ENCODE measurements around the gene SOWAHC. TPM values are rescaled to one million over a fixed set of nuclear protein-coding genes. Genes with fewer than 3 reads are reported as not detected.

Gene SOWAHC
- total RNA-seq, 2 donors from 2014 or later, result 0.45 to 1.7 TPM

GRCh38 chr2:109647636-109648035 lies 33.5 kb downstream of the SOWAHC start:
- H3K27me3 Mint-ChIP-seq, result peaks cover 17% of the 10 kb centered on the region
- H3K4me3 Mint-ChIP-seq, result no peak overlapping the region
- H3K9me3 Mint-ChIP-seq, result no peaks in the 10 kb centered on the region
- H3K36me3 Mint-ChIP-seq (ENCODE audit: low read depth), result no peaks in the 10 kb centered on the region
- no peak for ATAC-seq (replicated peaks)
- no peaks in the 10 kb centered on the region for H3K4me1 Mint-ChIP-seq
- no peak overlapping the region for H3K27ac Mint-ChIP-seq

DNA sequence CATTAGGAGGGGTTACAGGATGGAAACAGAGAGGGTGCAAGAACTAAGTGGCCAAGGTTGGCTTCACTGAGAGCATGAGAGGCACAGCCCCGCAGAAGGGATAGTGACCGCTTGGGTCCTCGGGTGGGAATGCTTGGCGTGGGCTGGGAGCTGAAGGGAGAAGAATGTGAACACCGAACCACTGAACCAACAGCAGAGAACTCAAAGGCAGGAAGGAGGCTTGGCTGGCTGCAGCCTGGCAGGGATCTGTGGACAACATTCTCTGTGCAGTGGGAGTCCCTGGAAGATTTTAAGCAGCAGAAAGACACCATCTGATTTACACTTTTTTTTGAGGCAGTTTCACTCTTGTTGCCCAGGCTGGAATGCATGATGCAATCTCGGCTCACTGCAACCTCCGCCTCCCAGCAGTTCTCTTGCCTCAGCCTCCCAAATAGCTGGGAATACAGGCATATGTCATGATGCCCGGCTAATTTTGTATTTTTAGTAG lies 33.9 kb downstream of the SOWAHC start:
- Mint-ChIP-seq H3K27me3 (peaks cover 17% of the 10 kb centered on the region), H3K4me1 (no peaks in the 10 kb centered on the region), H3K27ac (no peak overlapping the region), H3K36me3 (ENCODE audit: low read depth) (no peaks in the 10 kb centered on the region), H3K9me3 (no peaks in the 10 kb centered on the region), H3K4me3 (no peak overlapping the region)
- ATAC-seq (replicated peaks), result no peak

DNA sequence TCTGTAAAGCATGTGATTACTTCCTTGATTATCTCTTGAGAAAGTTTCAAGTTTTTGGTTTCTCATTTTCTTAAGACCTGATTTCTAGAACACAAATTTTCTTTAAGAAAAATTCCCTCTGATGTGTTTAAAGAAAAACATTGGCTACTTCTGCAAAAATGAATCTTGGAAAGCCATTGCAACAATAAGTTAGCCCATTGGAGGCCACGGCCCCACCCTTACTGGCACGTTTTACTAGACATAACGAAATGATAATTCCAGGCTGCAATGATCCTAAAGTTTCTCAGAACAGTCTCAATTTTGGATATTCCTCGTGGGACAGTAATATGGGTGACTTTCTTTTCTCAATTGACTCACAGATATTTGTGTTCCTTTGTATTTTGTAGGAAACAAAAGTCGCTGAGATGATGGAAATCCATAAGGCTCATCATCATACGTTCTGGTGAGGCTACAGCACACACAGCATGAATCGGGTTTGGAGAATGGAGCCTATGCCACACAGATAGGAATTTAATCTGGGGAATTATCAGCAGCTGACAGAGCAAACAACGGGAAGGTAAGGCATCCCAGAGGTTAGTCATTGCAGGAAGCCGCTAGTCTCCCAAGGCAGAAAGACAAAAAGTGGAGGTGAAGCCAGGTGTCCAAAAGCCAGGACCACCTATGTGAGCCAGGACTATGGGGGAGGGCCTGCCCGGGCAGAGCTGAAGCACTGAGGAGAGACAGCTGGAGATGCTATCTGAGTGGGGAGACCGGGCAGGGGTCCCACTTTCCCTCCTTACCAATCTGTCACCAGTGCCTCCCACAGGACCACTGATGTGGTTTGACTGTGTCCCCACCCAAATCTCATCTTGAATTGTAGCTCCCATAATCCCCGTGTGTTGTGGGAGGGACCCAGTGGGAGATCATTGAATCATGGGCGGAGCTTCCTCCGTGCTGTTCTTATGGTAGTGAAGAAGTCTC lies 35.9 kb downstream of the SOWAHC start:
- H3K27me3 Mint-ChIP-seq, result peaks cover 24% of the 10 kb centered on the region
- no peak overlapping the region for H3K4me3 Mint-ChIP-seq
- H3K36me3 Mint-ChIP-seq (ENCODE audit: low read depth), result no peaks in the 10 kb centered on the region
- no peaks in the 10 kb centered on the region for H3K9me3 Mint-ChIP-seq
- no peak overlapping the region for H3K27ac Mint-ChIP-seq
- no peaks in the 10 kb centered on the region for H3K4me1 Mint-ChIP-seq
- no peak for ATAC-seq (replicated peaks)

DNA sequence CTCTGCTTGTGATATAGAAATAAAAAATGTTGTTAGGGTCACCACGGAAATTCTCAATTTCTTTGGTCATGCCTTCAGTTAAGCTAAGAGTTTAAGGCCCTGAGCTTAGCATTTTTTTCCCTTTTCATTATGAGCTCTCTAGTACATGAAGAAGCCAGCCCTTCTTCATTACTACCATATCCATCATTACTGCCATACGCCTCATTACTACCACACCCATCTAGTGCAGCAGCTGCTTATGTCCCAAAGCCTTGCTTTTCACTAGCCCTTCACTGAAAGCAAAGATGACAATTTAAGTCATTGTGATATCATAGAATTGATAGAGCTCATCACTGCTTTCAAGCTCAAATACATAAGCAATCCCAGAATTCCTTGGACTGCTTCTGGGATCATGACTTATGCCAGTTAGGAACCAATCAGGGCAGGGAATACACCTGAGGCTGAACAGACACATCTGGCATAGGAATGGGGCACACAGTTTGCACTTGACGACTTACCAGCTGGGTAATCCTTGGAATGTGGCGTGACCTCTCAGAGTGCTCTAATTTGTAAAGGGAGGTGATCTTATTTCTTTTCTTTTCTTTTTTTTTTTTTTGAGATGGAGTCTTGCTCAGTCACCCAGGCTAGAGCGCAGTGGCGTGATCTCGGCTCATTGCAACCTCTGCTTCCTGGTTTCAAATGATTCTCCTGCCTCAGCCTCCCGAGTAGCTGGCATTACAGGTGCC lies 40.3 kb downstream of the SOWAHC start:
- no peaks in the 10 kb centered on the region for H3K36me3 Mint-ChIP-seq (ENCODE audit: low read depth)
- H3K27me3 Mint-ChIP-seq, result peaks cover 21% of the 10 kb centered on the region
- H3K4me1 Mint-ChIP-seq, result no peaks in the 10 kb centered on the region
- no peak overlapping the region for H3K4me3 Mint-ChIP-seq
- ATAC-seq (replicated peaks), result no peak
- no peak overlapping the region for H3K27ac Mint-ChIP-seq
- no peaks in the 10 kb centered on the region for H3K9me3 Mint-ChIP-seq

DNA sequence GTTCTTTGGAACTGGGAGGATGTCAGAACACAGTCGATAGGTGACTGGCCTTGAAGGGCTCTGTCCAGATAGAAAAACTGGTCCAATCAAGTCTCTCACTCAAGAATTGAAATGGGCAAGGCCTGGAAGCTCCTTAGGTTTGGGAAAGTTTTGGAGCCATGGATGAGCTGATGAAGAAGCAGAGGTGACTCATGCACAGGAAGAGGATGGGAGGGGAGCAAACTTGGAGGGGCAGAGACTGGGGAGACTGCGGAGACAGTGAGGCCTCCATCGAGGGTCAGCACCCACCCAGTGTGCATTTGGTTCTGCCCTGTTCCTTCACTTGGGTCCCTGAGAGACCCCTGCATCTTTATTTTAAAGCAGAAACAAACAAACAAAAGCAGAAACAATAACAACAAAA lies 41.1 kb downstream of the SOWAHC start:
- Mint-ChIP-seq H3K9me3 (no peaks in the 10 kb centered on the region), H3K36me3 (ENCODE audit: low read depth) (no peaks in the 10 kb centered on the region), H3K4me3 (no peak overlapping the region), H3K27me3 (peaks cover 16% of the 10 kb centered on the region), H3K4me1 (no peaks in the 10 kb centered on the region), H3K27ac (no peak overlapping the region)
- no peak for ATAC-seq (replicated peaks)

DNA sequence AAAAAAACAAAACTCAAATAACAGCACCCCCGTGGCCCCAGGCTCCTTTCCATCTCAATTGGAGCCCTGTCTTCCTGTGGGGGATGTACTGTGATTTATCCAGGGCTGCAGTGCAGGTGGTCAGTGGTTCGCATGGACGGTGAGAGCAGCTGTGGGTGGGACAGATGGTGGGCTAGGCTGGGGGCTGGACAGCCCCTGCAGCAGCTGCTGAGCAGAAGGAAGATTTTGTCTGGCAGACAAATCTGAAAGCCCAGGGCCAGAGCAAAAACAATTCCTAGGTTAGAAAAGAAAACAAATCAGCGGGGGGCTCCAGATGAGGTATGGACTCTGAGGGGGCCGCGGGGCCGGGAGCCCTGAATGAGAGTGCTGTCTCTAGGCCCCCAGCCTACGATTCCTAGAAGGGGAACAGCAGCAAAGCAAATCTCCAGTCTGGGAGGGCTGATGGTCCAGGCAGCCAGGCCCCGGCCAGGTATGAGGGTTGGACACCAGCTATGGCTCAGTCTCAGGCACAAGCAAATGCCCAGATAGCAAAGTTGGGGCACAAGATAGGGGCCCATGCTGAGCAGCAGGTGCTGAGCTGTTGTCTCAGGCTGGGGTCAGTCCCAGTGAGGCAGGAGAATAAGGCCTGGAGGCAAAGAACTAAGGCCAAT lies 45.4 kb downstream of the SOWAHC start:
- ATAC-seq (replicated peaks), result no peak
- Mint-ChIP-seq H3K27me3 (peaks cover 16% of the 10 kb centered on the region), H3K36me3 (ENCODE audit: low read depth) (no peaks in the 10 kb centered on the region), H3K9me3 (no peaks in the 10 kb centered on the region), H3K27ac (no peak overlapping the region), H3K4me3 (no peak overlapping the region), H3K4me1 (no peaks in the 10 kb centered on the region)

DNA sequence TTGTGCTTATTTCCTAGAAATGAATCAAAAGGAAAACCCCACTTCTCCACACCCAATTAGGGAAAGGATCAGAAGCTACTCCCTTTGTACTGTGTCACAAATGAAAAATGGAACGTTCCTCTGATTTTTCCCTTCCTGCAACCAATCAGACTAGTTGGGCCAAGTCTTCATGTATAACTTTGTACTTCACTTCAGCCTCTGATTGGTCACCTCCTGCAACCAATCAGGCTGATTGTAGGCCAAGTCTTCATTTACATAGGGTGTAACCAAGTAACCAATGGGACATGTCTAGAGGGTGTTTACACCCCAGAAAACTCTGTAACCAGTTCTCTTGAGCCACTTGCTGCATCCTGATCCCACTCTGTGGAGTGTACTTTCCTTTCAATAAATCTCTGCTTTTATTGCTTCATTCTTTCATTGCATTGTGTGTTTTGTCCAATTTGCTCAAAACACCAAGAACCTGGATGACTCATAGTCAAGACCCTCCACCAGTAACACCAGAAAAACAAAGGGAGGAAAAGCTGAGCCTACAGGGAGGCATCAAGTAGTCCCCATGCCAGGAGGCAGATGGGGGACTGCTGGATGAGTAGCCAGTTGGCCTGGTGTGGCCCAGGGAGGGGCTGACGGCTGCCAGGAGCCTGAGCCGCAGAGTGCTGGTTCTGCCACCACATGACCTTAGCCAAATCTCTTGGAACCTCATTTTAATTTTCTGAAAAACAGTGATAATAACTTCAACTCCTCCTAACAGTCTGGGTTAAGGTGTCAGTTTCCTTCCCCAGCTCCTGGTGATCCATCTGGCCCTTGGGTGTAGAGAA lies 46.1 kb downstream of the SOWAHC start:
- Mint-ChIP-seq H3K4me1 (no peaks in the 10 kb centered on the region), H3K4me3 (no peak overlapping the region), H3K9me3 (no peaks in the 10 kb centered on the region), H3K27me3 (peaks cover 14% of the 10 kb centered on the region), H3K27ac (no peak overlapping the region), H3K36me3 (ENCODE audit: low read depth) (no peaks in the 10 kb centered on the region)
- ATAC-seq (replicated peaks), result no peak

DNA sequence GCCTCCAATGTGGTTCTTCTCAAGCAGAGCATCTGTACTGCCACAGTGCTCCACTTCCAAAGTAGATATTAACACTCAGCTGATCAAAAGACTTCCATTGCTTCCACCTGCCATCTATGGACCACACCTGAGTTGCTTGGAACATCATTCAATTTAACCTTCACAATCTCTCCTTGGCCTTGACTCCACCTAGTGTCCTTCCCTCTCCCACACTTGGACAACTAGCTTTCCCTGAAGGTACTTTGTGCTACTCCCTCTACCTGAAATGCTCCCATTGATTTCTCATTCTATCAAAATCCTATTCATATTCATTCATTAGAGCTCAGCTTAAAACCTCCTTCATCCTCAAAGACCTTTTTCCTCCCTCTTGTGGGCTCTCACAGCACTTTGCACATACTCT lies 48.7 kb downstream of the SOWAHC start:
- peaks cover 13% of the 10 kb centered on the region for H3K27me3 Mint-ChIP-seq
- H3K9me3 Mint-ChIP-seq, result no peaks in the 10 kb centered on the region
- H3K4me1 Mint-ChIP-seq, result no peaks in the 10 kb centered on the region
- ATAC-seq (replicated peaks), result no peak
- no peaks in the 10 kb centered on the region for H3K36me3 Mint-ChIP-seq (ENCODE audit: low read depth)
- no peak overlapping the region for H3K4me3 Mint-ChIP-seq
- H3K27ac Mint-ChIP-seq, result no peak overlapping the region

DNA sequence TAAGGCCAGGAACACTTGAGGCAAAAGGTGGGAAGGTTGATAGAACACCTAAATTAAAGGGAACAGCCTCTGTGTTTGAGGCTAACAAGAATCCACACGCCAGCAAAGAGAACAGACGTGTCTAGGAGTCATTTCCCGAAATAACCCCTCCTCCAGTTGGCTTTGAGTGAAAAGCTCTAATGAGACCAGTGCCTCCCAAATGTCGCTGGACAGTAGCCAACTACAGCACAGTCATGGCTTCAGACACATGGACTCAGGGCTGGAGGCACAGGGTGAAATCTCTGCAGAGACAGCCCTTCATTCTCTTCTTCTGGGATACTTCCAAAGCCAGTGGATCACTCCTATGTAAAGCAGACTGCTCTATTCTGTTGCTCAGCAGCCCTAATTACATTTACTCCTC lies 49.6 kb downstream of the SOWAHC start:
- H3K27me3 Mint-ChIP-seq, result peaks cover 13% of the 10 kb centered on the region
- H3K4me3 Mint-ChIP-seq, result no peak overlapping the region
- H3K9me3 Mint-ChIP-seq, result no peaks in the 10 kb centered on the region
- H3K4me1 Mint-ChIP-seq, result no peaks in the 10 kb centered on the region
- H3K36me3 Mint-ChIP-seq (ENCODE audit: low read depth), result no peaks in the 10 kb centered on the region
- H3K27ac Mint-ChIP-seq, result no peak overlapping the region
- no peak for ATAC-seq (replicated peaks)

DNA sequence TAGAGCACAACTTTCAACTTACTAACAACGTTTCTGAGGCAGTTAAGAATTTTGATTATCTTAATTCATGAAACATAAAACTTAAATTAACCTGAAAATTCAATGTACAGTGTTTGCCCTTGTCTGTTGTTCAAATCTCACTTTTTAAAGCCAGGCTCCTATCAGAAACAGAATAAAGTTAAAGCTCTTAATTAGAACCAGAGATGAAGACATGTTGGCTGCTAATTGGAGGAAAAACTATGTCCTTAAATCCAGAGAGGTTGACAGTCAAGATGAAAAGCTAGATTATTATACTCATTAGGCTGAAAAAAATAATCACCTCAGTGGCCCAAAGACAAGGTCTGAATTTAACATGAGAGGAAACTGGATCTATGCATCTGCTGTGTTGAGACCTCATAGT lies 52.3 kb downstream of the SOWAHC start:
- no peak overlapping the region for H3K27ac Mint-ChIP-seq
- no peak overlapping the region for H3K4me3 Mint-ChIP-seq
- H3K27me3 Mint-ChIP-seq, result peaks cover 13% of the 10 kb centered on the region
- ATAC-seq (replicated peaks), result no peak
- H3K4me1 Mint-ChIP-seq, result no peaks in the 10 kb centered on the region
- no peaks in the 10 kb centered on the region for H3K9me3 Mint-ChIP-seq
- H3K36me3 Mint-ChIP-seq (ENCODE audit: low read depth), result no peaks in the 10 kb centered on the region

Other genes with a start within 250 kb of the SOWAHC start
- 1 to 10 TPM; 3.0 to 7.5 TPM for gene SEPTIN10, start 398 bp upstream of the SOWAHC start, total RNA-seq
- gene RGPD5, start 179.9 kb downstream of the SOWAHC start, total RNA-seq, result 10 to 100 TPM; 13.7 to 19.3 TPM